Stimulated activated CD8-positive, alpha-beta memory T cell treated with anti-CD3 and anti-CD28 coated beads, Interleukin-12 subunit alpha, Interleukin-12 subunit beta, amount 100 ng/mL, for 24 hours (primary cell): ENCODE results near the gene CCNB3.
"Not testable (repeated sequence)": the region's sequence is repeated elsewhere in the genome, so short reads cannot be mapped to it uniquely, and the experiment has no call there.

Source experiments
- DNase-seq: peaks from one replicate; pipeline ENCODE4 v3.0.0-alpha.2; 2020; ENCODE audit errors: extremely low read depth

The CCNB3 gene, protein sequence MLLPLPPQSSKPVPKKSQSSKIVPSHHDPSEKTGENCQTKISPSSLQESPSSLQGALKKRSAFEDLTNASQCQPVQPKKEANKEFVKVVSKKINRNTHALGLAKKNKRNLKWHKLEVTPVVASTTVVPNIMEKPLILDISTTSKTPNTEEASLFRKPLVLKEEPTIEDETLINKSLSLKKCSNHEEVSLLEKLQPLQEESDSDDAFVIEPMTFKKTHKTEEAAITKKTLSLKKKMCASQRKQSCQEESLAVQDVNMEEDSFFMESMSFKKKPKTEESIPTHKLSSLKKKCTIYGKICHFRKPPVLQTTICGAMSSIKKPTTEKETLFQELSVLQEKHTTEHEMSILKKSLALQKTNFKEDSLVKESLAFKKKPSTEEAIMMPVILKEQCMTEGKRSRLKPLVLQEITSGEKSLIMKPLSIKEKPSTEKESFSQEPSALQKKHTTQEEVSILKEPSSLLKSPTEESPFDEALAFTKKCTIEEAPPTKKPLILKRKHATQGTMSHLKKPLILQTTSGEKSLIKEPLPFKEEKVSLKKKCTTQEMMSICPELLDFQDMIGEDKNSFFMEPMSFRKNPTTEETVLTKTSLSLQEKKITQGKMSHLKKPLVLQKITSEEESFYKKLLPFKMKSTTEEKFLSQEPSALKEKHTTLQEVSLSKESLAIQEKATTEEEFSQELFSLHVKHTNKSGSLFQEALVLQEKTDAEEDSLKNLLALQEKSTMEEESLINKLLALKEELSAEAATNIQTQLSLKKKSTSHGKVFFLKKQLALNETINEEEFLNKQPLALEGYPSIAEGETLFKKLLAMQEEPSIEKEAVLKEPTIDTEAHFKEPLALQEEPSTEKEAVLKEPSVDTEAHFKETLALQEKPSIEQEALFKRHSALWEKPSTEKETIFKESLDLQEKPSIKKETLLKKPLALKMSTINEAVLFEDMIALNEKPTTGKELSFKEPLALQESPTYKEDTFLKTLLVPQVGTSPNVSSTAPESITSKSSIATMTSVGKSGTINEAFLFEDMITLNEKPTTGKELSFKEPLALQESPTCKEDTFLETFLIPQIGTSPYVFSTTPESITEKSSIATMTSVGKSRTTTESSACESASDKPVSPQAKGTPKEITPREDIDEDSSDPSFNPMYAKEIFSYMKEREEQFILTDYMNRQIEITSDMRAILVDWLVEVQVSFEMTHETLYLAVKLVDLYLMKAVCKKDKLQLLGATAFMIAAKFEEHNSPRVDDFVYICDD (N-terminal part only)

DNA sequence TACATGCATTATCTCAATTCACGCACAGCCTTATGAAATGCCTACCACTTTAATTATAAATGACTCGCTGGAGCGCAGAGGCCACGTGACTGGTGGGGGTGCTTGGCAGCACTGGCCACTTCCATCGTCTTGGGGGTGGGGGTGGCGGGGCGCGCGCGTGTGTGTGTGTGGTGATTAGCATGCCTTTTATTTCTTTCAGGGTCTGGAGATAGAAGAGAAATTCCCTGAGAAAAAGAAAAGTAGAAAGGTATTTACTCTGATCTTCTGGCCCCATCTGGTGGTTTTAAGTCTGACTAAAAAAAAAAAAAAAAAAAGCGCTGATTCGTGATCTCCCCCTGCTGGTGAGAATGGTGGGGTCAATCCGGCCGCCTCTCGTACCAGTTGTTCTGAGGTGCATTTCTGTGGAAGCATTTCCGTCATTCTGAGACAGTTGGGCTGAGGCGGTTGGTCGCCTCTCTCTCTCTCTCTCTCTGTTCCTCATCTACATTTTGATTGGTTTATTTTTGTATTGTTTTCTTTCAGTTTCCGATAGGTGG lies at the start of gene CCNB3:
Gene CCNB3, plus strand, starts transcription at position 402 of the 536 bp plus-strand sequence. CDS start 80,399 bp downstream, outside the sequence.
- peak; percentile 32 for DNase-seq

DNA sequence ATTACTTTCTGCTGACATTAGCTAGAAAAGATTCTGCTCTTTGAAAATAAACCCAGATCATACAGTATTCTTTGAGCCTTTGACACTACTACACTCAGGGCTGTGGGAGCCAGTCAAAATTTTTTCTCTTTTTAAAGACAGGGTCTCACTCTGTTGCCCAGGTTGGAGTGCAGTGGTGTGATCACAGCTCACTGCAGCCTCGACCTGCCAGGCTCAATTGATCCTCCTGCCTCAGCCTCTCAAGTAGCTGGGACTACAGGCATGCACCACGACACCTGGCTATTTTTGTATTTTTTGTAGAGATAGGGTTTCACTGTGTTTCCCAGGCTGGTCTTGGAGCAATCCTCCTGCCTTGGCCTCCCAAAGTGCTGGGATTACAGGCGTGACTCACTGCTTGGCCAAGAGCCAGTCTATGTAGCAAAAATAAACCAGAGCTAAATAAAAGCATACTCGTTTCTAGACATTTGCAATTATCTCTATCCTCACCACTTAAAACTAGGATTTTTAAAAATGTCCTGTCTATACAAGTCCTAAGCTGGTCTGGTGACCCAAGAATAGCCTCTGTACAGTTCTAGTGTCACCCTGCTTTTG lies 46.9 kb upstream of the CCNB3 start:
- no peak for DNase-seq

- no peak for DNase-seq
Observed at GRCh38 chrX:50158593-50158992, 46.0 kb upstream of the CCNB3 start.

DNA sequence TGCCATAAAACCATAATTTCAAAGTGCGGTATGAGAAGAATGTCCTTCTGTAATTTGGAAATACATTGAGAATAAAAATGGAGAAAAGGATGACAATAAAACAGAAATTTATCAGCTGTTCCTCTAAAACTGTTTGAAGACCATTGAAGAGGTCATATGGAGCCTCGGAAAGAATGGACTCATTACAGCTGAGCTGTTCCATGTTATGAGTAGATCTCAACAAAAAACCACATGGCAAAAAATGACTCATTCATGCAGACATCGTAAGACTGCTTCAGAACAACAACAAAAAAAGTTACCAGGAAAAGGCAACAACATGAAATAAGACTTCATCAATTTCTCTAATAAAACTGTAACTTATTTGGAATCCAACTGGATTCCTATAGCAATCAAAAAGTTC lies 43.4 kb upstream of the CCNB3 start:
- no peak for DNase-seq

DNA sequence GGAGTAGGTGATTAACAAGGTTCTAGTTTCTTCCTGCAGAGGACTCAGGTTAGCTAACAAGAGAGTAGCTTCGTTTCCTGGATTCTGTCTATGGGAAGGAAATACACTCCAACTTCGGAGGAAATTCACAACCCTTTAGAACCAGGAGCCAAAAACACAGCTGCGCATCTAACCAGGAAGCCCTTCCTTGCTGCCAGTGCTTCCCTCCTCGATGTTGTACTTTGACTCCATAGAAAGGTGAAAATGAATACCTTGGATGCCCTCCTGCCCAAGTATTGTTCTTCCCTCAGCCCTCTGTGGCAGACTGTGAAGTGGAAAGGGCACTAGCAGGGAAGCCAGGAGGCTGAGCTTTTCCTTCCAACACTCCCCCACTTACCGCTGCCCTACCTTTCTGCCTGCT lies 38.8 kb upstream of the CCNB3 start:
- DNase-seq: no peak

DNA sequence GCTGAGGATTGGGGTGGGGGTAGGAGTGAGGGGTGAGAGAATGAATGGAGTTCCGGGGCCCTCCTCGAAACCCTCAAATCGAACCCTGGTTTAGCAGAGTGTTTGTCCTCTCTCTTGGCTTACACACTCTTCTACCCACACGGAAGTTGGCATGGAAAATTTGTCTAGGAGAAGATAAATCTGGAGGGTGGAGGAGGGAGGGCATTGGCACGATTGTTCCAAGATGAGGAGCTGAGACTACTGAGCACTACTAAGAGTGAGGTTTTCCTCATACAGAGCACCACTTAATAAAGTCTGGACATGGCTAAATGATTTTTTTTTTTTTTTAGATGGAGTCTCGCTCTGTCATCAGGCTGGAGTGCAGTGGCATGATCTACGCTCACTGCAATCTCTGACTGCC lies 37.2 kb upstream of the CCNB3 start:
- no peak for DNase-seq

GRCh38 chrX:50168241-50168687 lies 36.3 kb upstream of the CCNB3 start:
- no peak for DNase-seq

DNA sequence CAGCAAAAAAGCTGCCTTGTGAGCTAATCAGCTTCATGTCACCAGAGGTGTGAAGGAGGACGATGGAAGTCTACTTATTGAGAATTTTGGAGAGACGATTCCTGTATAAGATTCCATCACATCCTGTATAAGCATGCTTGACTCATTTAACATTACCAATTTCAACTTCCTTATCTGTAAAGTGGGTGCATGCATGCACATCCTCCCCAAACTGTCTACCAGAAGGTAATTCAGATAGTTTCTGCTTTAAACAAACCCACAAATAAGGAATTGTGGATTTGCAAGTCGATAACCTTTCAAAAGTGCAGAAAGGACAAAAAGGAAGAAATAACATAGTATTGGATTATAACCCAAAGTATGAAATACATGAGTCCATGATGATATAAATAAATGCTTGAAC lies 34.8 kb upstream of the CCNB3 start:
- no peak for DNase-seq

- no peak for DNase-seq
Observed at GRCh38 chrX:50180073-50180940, 24.3 kb upstream of the CCNB3 start.

- DNase-seq: no peak
Observed at GRCh38 chrX:50183891-50184290, 20.7 kb upstream of the CCNB3 start.

- no peak for DNase-seq
Observed at GRCh38 chrX:50188859-50189600, 15.5 kb upstream of the CCNB3 start.

DNA sequence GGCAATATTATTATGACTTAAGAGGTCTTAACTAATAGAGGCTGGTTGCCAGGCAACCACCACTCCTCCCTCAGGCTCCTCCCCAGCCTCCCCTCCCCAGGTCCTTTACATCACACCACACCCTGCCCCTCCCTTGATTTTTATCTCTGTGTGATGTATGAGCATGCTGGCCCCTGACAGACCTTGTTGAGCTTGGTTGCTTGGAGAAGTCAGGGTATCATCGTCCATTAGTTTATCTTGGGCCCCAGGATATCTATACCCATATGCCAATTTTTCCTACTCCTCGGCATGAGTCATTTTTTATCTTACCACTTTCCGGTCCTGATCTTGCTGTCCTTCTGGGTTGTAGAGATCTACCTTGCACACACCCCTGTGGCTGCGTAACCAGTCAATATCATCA lies 6.2 kb upstream of the CCNB3 start:
- no peak for DNase-seq

GRCh38 chrX:50200907-50201306 lies 3.7 kb upstream of the CCNB3 start, which contains the start of gene AKAP4:
TSS of gene AKAP4 (minus strand) at chrX:50201007. CDS start at chrX:50200889, 118 bp downstream.
- DNase-seq: no peak

- no peak for DNase-seq
Observed at GRCh38 chrX:50202539-50202938, 2.0 kb upstream of the CCNB3 start.

DNA sequence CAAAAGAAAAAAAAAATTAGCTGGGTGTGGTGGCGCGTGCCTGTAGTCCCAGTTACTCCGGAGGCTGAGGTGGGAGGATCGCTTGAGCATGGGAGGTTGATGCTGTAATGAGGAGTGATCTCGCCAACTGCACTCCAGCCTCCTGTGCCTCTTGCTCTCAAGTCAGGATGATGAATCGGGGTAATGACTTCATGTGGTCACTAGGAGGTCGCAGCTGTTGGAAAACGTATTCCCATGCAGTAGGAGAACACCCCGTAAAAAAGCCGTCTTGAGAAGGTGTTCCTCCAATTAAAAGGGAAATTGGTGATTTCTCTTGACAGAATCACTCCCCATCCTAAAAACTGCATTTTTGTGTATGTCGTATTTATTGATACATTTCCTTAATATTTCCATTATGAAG lies 2.2 kb downstream of the CCNB3 start:
- no peak for DNase-seq

DNA sequence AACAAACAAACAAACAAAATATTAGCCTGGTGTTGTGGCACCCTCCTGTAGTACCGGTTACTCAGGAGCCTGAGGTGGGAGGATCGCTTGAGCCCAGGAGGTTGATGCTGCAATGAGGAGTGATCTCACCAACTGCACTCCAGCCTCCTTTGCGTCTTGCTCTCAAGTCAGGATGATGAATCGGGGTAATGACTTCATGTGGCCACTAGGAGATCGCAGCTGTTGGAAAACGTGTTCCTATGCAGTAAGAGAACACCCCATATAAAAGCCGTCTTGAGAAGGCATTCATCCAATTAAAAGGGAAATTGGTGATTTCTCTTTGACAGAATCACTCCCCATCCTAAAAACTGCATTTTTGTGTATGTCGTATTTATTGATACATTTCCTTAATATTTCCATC lies 6.9 kb downstream of the CCNB3 start:
- no peak for DNase-seq

DNA sequence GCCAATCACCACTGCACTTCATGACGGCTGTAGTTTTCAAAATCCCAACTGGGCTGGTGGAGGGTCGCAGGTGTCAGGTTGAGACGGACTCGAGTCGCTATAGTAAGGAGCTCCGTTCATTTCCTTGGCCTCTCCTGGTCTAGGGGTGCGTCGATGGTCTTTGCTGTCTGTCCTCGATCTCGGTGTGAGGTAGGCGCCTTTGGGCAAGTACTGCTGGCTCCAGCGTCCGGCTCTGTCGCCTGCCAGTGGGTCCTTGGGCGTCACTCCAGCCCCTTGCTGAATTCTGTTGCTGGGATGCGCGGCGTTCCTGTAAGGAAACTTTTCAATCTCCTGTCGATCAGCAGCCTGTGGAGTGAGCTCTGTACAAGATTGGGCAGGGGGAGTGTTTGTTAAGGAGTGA lies 76.7 kb downstream of the CCNB3 start:
- DNase-seq: no peak

GRCh38 chrX:50327235-50327634 lies 122.7 kb downstream of the CCNB3 start:
- no peak for DNase-seq

GRCh38 chrX:50332668-50333067 lies 128.1 kb downstream of the CCNB3 start:
- not testable (repeated sequence) for DNase-seq

GRCh38 chrX:50333308-50333707 lies 128.7 kb downstream of the CCNB3 start:
- no peak for DNase-seq
